Glutamatergic neuron (in vitro differentiated cells): ENCODE data around the gene WASF3. TPM values are rescaled to one million over a fixed set of nuclear protein-coding genes. Genes with fewer than 3 reads are reported as not detected.

Experiments used
- DNase-seq: peaks from one replicate; pipeline ENCODE4 v3.0.0; 2022
- H3K27ac Mint-ChIP-seq: one replicate; pipeline ENCODE4 v1.8.0; 2020; ENCODE audit warnings: mild to moderate bottlenecking, mixed read lengths, inconsistent platforms; ENCODE audit not compliant: unreplicated experiment
- H3K27me3 Mint-ChIP-seq: one replicate; pipeline ENCODE4 v1.8.0; 2020; ENCODE audit warnings: mild to moderate bottlenecking, moderate library complexity, mixed read lengths, inconsistent platforms; ENCODE audit not compliant: unreplicated experiment
- H3K36me3 Mint-ChIP-seq: one replicate; pipeline ENCODE4 v1.8.0; 2020; ENCODE audit warnings: mild to moderate bottlenecking, mixed read lengths, inconsistent platforms; ENCODE audit not compliant: unreplicated experiment
- H3K4me1 Mint-ChIP-seq: one replicate; pipeline ENCODE4 v1.8.0; 2020; ENCODE audit warnings: mild to moderate bottlenecking, low read depth, mixed read lengths, inconsistent platforms; ENCODE audit not compliant: unreplicated experiment
- H3K4me3 Mint-ChIP-seq: one replicate; pipeline ENCODE4 v1.8.0; 2020; ENCODE audit warnings: mild to moderate bottlenecking, mixed read lengths, inconsistent platforms; ENCODE audit not compliant: unreplicated experiment
- H3K9me3 Mint-ChIP-seq: one replicate; pipeline ENCODE4 v1.8.0; 2020; ENCODE audit warnings: mild to moderate bottlenecking, moderate library complexity, mixed read lengths, inconsistent platforms; ENCODE audit not compliant: unreplicated experiment
- CTCF ChIP-seq: fragments of 200-600 bp; sonication (generic); IDR thresholded peaks from one replicate; pipeline ENCODE4 v1.5.0; 2021; ENCODE audit not compliant: partially characterized antibody, unreplicated experiment
- total RNA-seq: library from RNA; stranded (reverse); fragmentation: NEBNext Ultra II Directional; extraction: Animal tissue kit (Norgen Biotek cat#: 25700); gene quantifications from one replicate; pipeline ENCODE4 v1.2.1, GENCODE V29; 2021; ENCODE audit not compliant: unreplicated experiment

Gene WASF3
- total RNA-seq, 1 donor from 2014 or later, result 10.1 TPM

GRCh38 chr13:26678796-26679195 is 121.3 kb downstream of the WASF3 start:
- TF ChIP-seq CTCF, result no peak
- Mint-ChIP-seq H3K9me3 (peaks cover 4% of the 10 kb centered on the region), H3K4me3 (peak overlapping the region; percentile 12), H3K36me3 (no peaks in the 10 kb centered on the region), H3K4me1 (peaks cover 33% of the 10 kb centered on the region), H3K27ac (no peak overlapping the region), H3K27me3 (no peaks in the 10 kb centered on the region)
- no peak for DNase-seq

GRCh38 chr13:26679411-26680122 is 122.1 kb downstream of the WASF3 start:
- Mint-ChIP-seq H3K9me3 (peaks cover 4% of the 10 kb centered on the region), H3K4me3 (peak overlapping the region; percentile 12), H3K27ac (peak overlapping the region; percentile 28), H3K4me1 (peaks cover 33% of the 10 kb centered on the region), H3K27me3 (no peaks in the 10 kb centered on the region), H3K36me3 (no peaks in the 10 kb centered on the region)
- no peak for DNase-seq
- TF ChIP-seq CTCF, result no peak

- Mint-ChIP-seq H3K4me1 (peaks cover 33% of the 10 kb centered on the region), H3K27me3 (no peaks in the 10 kb centered on the region), H3K4me3 (no peak overlapping the region), H3K9me3 (peaks cover 4% of the 10 kb centered on the region), H3K36me3 (no peaks in the 10 kb centered on the region), H3K27ac (peak overlapping the region; percentile 24)
- peak; percentile 50 for DNase-seq
- TF ChIP-seq CTCF, result no peak
Measured at GRCh38 chr13:26680123-26680450, 122.6 kb downstream of the WASF3 start.

- DNase-seq, result no peak
- H3K9me3 Mint-ChIP-seq, result peaks cover 4% of the 10 kb centered on the region
- peaks cover 33% of the 10 kb centered on the region for H3K4me1 Mint-ChIP-seq
- peak overlapping the region; percentile 24 for H3K27ac Mint-ChIP-seq
- no peak overlapping the region for H3K4me3 Mint-ChIP-seq
- no peaks in the 10 kb centered on the region for H3K36me3 Mint-ChIP-seq
- TF ChIP-seq CTCF, result no peak
- no peaks in the 10 kb centered on the region for H3K27me3 Mint-ChIP-seq
Measured at GRCh38 chr13:26680572-26680971, 123.1 kb downstream of the WASF3 start.

GRCh38 chr13:26681036-26681435 is 123.6 kb downstream of the WASF3 start:
- DNase-seq, result peak; percentile 71
- Mint-ChIP-seq H3K4me1 (peaks cover 34% of the 10 kb centered on the region), H3K27ac (peak overlapping the region; percentile 24), H3K9me3 (peaks cover 4% of the 10 kb centered on the region), H3K27me3 (no peaks in the 10 kb centered on the region), H3K36me3 (no peaks in the 10 kb centered on the region), H3K4me3 (peak overlapping the region; percentile 67)
- no peak for TF ChIP-seq CTCF
